WTC11 (cell line): ENCODE results near the gene CYP3A4. TPM values are rescaled to one million over a fixed set of nuclear protein-coding genes. Genes with fewer than 3 reads are reported as not detected.

Experiments used
- ATAC-seq: fragments of 200-7000 bp; cut with Tn5 transposase; 2 replicates; pipeline ENCODE4 v1.10.0; 2021; ENCODE audit warnings: mild to moderate bottlenecking, moderate library complexity
- CTCF ChIA-PET: fragments of 300-600 bp; sonication (Branson Sonifier 250); formaldehyde crosslinking; loops from one replicate; lab custom pipeline; 2021; ENCODE audit warnings: antibody characterized with exemption; lab: Charles Lee
- POLR2A ChIA-PET: fragments of 350-600 bp; sonication (Branson Sonifier 250); formaldehyde crosslinking; loops from one replicate; lab custom pipeline; 2021; ENCODE audit warnings: antibody characterized with exemption; lab: Charles Lee
- DNase-seq: peaks from one replicate; pipeline ENCODE4 v3.0.0; 2021; ENCODE audit warnings: low spot score
- H3K27ac Mint-ChIP-seq: 2 replicates; pipeline ENCODE4 v1.8.0; 2021; ENCODE audit warnings: mixed read lengths
- H3K27me3 Mint-ChIP-seq: 2 replicates; pipeline ENCODE4 v1.8.0; 2021; ENCODE audit warnings: low read depth, mild to moderate bottlenecking, moderate library complexity, mixed read lengths
- H3K36me3 Mint-ChIP-seq: 2 replicates; pipeline ENCODE4 v1.8.0; 2021; ENCODE audit warnings: mixed read lengths
- H3K4me1 Mint-ChIP-seq: 2 replicates; pipeline ENCODE4 v1.8.0; 2022; ENCODE audit warnings: mixed read lengths
- H3K4me3 Mint-ChIP-seq: 2 replicates; pipeline ENCODE4 v1.8.0; 2021; ENCODE audit warnings: mild to moderate bottlenecking, moderate library complexity, mixed read lengths
- H3K9me3 Mint-ChIP-seq: 2 replicates; pipeline ENCODE4 v1.8.0; 2021; ENCODE audit warnings: mixed read lengths
- AR ChIP-seq: fragments of 250-450 bp; sonication (Bioruptor Pico); IDR thresholded peaks from 2 replicates; pipeline ENCODE4 v1.9.0; 2021; ENCODE audit warnings: mild to moderate bottlenecking
- ATF1 ChIP-seq: sonication (generic); formaldehyde crosslinking; IDR thresholded peaks from 2 replicates; pipeline ENCODE4 v1.8.1; 2023; ENCODE audit warnings: mild to moderate bottlenecking, moderate library complexity, missing genetic modification reagents
- EMX1 ChIP-seq: fragments of 250-450 bp; sonication (Bioruptor Pico); IDR thresholded peaks from 2 replicates; pipeline ENCODE4 v1.8.0; 2021; ENCODE audit warnings: mild to moderate bottlenecking
- ETV6 ChIP-seq: sonication (generic); formaldehyde crosslinking; IDR thresholded peaks from 2 replicates; pipeline ENCODE4 v1.8.1; 2022; ENCODE audit warnings: mild to moderate bottlenecking, missing genetic modification reagents
- FOXK1 ChIP-seq: sonication (generic); formaldehyde crosslinking; IDR thresholded peaks from 2 replicates; pipeline ENCODE4 v1.8.0; 2022; ENCODE audit warnings: mild to moderate bottlenecking, moderate library complexity, missing genetic modification reagents
- MXD4 ChIP-seq: fragments of 250-450 bp; sonication (Bioruptor Pico); IDR thresholded peaks from 2 replicates; pipeline ENCODE4 v1.8.0; 2021; ENCODE audit warnings: mild to moderate bottlenecking, moderate library complexity, borderline replicate concordance
- NFE2L1 ChIP-seq: sonication (generic); formaldehyde crosslinking; IDR thresholded peaks from 2 replicates; pipeline ENCODE4 v1.8.1; 2023; ENCODE audit warnings: missing genetic modification reagents
- NR1H2 ChIP-seq: sonication (generic); formaldehyde crosslinking; IDR thresholded peaks from 2 replicates; pipeline ENCODE4 v1.9.0; 2021; ENCODE audit warnings: mild to moderate bottlenecking, moderate library complexity, missing genetic modification reagents
- NR2C2 ChIP-seq: sonication (generic); formaldehyde crosslinking; IDR thresholded peaks from 2 replicates; pipeline ENCODE4 v1.8.0; 2022; ENCODE audit warnings: mild to moderate bottlenecking, missing genetic modification reagents
- RELA ChIP-seq: sonication (generic); formaldehyde crosslinking; IDR thresholded peaks from 2 replicates; pipeline ENCODE4 v1.8.1; 2022; ENCODE audit warnings: missing genetic modification reagents, mild to moderate bottlenecking, borderline replicate concordance
- SMAD4 ChIP-seq: sonication (generic); formaldehyde crosslinking; IDR thresholded peaks from 2 replicates; pipeline ENCODE4 v1.8.0; 2022; ENCODE audit warnings: mild to moderate bottlenecking, missing genetic modification reagents
- STAT6 ChIP-seq: sonication (generic); formaldehyde crosslinking; conservative IDR thresholded peaks from 2 replicates; pipeline ENCODE4 v1.8.1; 2023; ENCODE audit warnings: mild to moderate bottlenecking, low read depth, missing genetic modification reagents, moderate library complexity
- TEAD1 ChIP-seq: sonication (generic); formaldehyde crosslinking; IDR thresholded peaks from 2 replicates; pipeline ENCODE4 v1.8.0; 2022; ENCODE audit warnings: mild to moderate bottlenecking, missing genetic modification reagents
- TEAD4 ChIP-seq: sonication (generic); formaldehyde crosslinking; IDR thresholded peaks from 2 replicates; pipeline ENCODE4 v1.8.0; 2022; ENCODE audit warnings: mild to moderate bottlenecking, missing genetic modification reagents
- ZNF121 ChIP-seq: sonication (generic); formaldehyde crosslinking; IDR thresholded peaks from 2 replicates; pipeline ENCODE4 v1.8.0; 2023; ENCODE audit warnings: missing genetic modification reagents
- total RNA-seq: library from RNA; stranded (reverse); gene quantifications from 3 replicates; pipeline ENCODE4 v1.2.3, GENCODE V29; 2021
- TF ChIP-seq, protein P1 (sequence below): sonication (generic); formaldehyde crosslinking; IDR thresholded peaks from 2 replicates; pipeline ENCODE4 v1.8.0; 2023; ENCODE audit warnings: missing genetic modification reagents
- TF ChIP-seq, protein P2 (sequence below): sonication (generic); formaldehyde crosslinking; IDR thresholded peaks from 2 replicates; pipeline ENCODE4 v1.8.0; 2022; ENCODE audit warnings: mild to moderate bottlenecking, missing genetic modification reagents
- TF ChIP-seq, protein P3 (sequence below): sonication (generic); formaldehyde crosslinking; IDR thresholded peaks from 2 replicates; pipeline ENCODE4 v1.8.1; 2023; ENCODE audit warnings: mild to moderate bottlenecking, missing genetic modification reagents
- TF ChIP-seq, protein P4 (sequence below): sonication (generic); formaldehyde crosslinking; IDR thresholded peaks from 2 replicates; pipeline ENCODE4 v1.8.0; 2022; ENCODE audit warnings: missing genetic modification reagents
- TF ChIP-seq, protein P5 (sequence below): fragments of 250-450 bp; sonication (Bioruptor Pico); conservative IDR thresholded peaks from 2 replicates; pipeline ENCODE4 v1.9.0; 2021; ENCODE audit warnings: mild to moderate bottlenecking

The CYP3A4 gene
- total RNA-seq, 1 experiment from 2014 or later: 0.33 TPM

- no peak for TF ChIP-seq NR1H2 (CRISPR knock-in tag)
- no peak for TF ChIP-seq NR2C2 (CRISPR knock-in tag)
- no peak for TF ChIP-seq RELA
- TF ChIP-seq FOXK1 (CRISPR knock-in tag): no peak
- TF ChIP-seq, protein P1, sequence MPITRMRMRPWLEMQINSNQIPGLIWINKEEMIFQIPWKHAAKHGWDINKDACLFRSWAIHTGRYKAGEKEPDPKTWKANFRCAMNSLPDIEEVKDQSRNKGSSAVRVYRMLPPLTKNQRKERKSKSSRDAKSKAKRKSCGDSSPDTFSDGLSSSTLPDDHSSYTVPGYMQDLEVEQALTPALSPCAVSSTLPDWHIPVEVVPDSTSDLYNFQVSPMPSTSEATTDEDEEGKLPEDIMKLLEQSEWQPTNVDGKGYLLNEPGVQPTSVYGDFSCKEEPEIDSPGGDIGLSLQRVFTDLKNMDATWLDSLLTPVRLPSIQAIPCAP (CRISPR knock-in tag): no peak
- TF ChIP-seq, protein P2, sequence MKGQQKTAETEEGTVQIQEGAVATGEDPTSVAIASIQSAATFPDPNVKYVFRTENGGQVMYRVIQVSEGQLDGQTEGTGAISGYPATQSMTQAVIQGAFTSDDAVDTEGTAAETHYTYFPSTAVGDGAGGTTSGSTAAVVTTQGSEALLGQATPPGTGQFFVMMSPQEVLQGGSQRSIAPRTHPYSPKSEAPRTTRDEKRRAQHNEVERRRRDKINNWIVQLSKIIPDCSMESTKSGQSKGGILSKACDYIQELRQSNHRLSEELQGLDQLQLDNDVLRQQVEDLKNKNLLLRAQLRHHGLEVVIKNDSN: no peak
- no peak for TF ChIP-seq TEAD4 (CRISPR knock-in tag)
- TF ChIP-seq, protein P3, sequence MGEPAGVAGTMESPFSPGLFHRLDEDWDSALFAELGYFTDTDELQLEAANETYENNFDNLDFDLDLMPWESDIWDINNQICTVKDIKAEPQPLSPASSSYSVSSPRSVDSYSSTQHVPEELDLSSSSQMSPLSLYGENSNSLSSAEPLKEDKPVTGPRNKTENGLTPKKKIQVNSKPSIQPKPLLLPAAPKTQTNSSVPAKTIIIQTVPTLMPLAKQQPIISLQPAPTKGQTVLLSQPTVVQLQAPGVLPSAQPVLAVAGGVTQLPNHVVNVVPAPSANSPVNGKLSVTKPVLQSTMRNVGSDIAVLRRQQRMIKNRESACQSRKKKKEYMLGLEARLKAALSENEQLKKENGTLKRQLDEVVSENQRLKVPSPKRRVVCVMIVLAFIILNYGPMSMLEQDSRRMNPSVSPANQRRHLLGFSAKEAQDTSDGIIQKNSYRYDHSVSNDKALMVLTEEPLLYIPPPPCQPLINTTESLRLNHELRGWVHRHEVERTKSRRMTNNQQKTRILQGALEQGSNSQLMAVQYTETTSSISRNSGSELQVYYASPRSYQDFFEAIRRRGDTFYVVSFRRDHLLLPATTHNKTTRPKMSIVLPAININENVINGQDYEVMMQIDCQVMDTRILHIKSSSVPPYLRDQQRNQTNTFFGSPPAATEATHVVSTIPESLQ: no peak
- TF ChIP-seq, all 79 proteins: peak for 0
- DNase-seq (no peak), ATAC-seq (no peak)
- Mint-ChIP-seq H3K27ac (no peak overlapping the region), H3K4me1 (peaks cover 21% of the 10 kb centered on the region), H3K27me3 (no peaks in the 10 kb centered on the region; the same call in 1 of the 2 replicates), H3K4me3 (no peak overlapping the region), H3K36me3 (no peaks in the 10 kb centered on the region), H3K9me3 (no peaks in the 10 kb centered on the region)
- POLR2A ChIA-PET: no interaction called here
- CTCF ChIA-PET: no interaction called here
Measured at GRCh38 chr7:99833289-99833877, 49.4 kb upstream of the CYP3A4 start.

DNA sequence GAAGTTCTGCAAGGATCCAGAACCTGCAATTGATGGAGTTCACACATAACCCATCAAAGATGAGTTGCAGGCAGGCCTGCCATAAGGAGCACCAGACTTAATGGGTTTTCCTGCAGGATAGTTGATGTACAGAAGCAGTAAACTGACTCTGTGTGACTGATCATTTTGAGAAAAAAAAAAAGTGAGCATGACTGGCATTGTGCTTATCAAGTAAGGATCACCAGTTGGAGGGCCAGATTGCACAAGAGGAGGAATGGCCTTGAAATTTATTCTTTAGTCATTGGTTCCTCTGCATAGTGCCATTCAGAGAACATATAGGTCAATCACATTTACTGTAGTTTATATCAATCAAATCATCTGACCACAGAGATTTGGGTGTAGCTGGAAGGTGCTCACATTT, 47.6 kb upstream of the CYP3A4 start:
- no peak overlapping the region for H3K27ac Mint-ChIP-seq
- no peak overlapping the region for H3K4me3 Mint-ChIP-seq
- DNase-seq (no peak), ATAC-seq (no peak)
- H3K4me1 Mint-ChIP-seq: peaks cover 6% of the 10 kb centered on the region
- no peaks in the 10 kb centered on the region for H3K9me3 Mint-ChIP-seq
- POLR2A ChIA-PET: no interaction called here
- CTCF ChIA-PET: no interaction called here
- H3K36me3 Mint-ChIP-seq: no peaks in the 10 kb centered on the region
- H3K27me3 Mint-ChIP-seq: no peaks in the 10 kb centered on the region; the same call in 1 of the 2 replicates
- TF ChIP-seq, protein P2: no peak
- no peak for TF ChIP-seq ZNF121 (CRISPR knock-in tag)
- TF ChIP-seq, protein P4, sequence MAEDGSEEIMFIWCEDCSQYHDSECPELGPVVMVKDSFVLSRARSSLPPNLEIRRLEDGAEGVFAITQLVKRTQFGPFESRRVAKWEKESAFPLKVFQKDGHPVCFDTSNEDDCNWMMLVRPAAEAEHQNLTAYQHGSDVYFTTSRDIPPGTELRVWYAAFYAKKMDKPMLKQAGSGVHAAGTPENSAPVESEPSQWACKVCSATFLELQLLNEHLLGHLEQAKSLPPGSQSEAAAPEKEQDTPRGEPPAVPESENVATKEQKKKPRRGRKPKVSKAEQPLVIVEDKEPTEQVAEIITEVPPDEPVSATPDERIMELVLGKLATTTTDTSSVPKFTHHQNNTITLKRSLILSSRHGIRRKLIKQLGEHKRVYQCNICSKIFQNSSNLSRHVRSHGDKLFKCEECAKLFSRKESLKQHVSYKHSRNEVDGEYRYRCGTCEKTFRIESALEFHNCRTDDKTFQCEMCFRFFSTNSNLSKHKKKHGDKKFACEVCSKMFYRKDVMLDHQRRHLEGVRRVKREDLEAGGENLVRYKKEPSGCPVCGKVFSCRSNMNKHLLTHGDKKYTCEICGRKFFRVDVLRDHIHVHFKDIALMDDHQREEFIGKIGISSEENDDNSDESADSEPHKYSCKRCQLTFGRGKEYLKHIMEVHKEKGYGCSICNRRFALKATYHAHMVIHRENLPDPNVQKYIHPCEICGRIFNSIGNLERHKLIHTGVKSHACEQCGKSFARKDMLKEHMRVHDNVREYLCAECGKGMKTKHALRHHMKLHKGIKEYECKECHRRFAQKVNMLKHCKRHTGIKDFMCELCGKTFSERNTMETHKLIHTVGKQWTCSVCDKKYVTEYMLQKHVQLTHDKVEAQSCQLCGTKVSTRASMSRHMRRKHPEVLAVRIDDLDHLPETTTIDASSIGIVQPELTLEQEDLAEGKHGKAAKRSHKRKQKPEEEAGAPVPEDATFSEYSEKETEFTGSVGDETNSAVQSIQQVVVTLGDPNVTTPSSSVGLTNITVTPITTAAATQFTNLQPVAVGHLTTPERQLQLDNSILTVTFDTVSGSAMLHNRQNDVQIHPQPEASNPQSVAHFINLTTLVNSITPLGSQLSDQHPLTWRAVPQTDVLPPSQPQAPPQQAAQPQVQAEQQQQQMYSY (CRISPR knock-in tag): no peak
- TF ChIP-seq TEAD1 (CRISPR knock-in tag): no peak
- TF ChIP-seq NR2C2 (CRISPR knock-in tag): no peak
- TF ChIP-seq AR (CRISPR knock-in tag): no peak
- TF ChIP-seq, protein P5, sequence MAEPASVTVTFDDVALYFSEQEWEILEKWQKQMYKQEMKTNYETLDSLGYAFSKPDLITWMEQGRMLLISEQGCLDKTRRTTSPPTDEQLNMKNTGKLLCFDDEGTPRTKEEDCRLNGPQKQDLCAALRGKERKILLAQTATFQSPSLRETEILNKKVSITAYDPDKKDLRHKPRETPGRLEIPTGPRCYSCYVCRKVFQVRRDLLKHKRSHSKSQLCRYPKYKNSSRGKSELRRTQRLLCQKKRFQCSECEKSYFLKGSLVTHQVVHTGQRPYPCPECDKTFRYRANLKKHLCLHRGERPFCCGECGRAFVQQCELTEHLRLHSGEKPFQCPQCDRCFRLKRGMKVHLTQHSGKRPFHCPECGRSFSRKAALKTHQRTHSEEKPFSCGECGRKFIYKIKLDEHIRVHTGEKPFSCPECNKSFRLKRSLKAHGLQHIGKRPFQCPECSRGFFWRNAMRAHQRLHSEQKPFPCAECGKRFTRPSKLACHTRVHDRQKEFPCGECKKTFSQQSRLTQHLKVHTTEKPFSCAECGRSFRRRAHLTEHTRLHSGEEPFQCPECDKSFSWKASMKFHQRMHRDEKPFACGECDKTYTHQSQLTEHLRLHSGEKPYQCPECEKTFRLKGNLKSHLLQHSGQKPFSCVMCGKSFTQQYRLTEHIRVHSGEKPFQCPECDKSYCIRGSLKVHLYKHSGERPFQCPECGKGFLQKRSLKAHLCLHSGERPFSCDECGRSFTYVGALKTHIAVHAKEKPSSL (CRISPR knock-in tag): no peak
- TF ChIP-seq ATF1 (CRISPR knock-in tag): no peak
- no peak for TF ChIP-seq SMAD4 (CRISPR knock-in tag)
- TF ChIP-seq EMX1 (CRISPR knock-in tag): no peak
- TF ChIP-seq STAT6: no peak
- TF ChIP-seq NFE2L1 (CRISPR knock-in tag): no peak
- TF ChIP-seq MXD4 (CRISPR knock-in tag): no peak
- TF ChIP-seq ETV6: no peak
